Activated T-cell treated with anti-CD3 and anti-CD28 coated beads, Interleukin-2, amount 50 U/mL, for 48 hours (primary cell): ENCODE measurements around the gene KIRREL3.

Experiments used
- DNase-seq, 2 experiments: peaks; one replicate each; pipeline ENCODE4 v3.0.0-alpha.2; 2020

KIRREL3 gene

GRCh38 chr11:126522606-126523005 lies 478.0 kb downstream of the KIRREL3 start:
- no peak for DNase-seq

DNA sequence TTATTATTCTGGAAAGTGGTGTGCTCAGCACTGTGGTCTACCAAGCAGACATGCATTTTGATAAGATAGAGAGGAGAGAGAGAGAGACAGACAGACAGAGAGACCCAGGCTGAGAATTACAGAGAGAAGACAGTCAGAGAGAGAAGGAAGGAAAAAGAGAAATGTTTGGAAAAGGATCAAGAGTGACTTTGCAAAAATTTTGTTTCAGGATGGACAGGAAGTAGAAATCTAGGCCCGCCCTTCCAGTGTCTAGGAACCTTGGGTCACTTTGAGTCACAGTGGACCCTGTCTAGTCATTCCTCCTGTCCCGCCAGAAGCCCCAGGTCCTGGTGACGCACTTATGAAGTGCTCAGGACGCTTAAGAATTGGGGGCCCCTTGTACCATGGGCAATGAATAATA lies 478.4 kb downstream of the KIRREL3 start:
- DNase-seq = no peak

- no peak for DNase-seq
Observed at GRCh38 chr11:126521196-126521595, 479.4 kb downstream of the KIRREL3 start.

DNA sequence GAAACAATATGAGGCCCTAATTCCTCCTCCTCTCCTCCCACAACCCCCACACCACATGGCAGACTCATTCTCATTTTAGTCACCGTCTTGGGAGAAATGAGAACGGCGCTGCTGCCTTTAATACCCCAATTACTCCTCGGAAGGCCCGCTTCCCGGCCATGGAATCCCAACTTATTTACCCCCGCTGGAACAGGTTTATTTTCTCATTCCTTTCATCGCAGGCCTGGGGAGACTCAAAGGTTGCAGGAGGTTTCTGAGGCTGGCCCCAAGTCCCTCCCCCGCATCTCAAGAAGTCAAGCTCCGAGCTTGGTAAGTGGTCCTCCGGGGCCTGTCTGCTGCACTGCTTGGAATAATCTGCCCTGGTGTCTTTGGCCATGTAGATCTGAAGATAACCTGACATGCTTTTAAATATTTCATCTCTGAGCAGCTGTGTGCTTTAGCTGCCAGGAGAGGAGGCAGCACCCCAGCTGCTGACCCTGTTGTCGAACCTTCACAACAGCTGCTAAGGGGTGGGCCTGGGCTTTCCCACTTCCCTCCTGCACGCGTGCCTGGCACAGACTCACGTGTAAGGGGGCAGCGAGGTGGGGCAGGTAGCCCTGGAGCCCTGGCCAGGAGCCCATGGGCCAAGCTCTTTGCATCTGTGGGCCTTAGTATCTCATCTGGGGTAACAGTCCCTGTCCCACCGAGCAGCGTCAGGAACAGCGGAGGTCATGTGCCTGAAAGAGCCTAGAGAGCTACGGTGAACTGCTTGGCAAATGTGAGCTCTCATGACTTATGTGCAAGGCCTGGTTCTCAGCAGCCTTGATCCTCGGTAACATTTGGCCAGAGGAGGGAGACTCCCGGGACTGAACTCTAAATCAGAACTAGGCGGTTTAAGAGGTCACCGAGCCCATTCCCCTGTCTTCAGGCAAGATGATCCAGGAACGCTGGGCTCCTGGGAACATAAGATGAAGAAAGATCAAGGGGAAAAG lies 480.5 kb downstream of the KIRREL3 start:
- DNase-seq = no peak

- no peak for DNase-seq
Observed at GRCh38 chr11:126518972-126519690, 481.4 kb downstream of the KIRREL3 start.

DNA sequence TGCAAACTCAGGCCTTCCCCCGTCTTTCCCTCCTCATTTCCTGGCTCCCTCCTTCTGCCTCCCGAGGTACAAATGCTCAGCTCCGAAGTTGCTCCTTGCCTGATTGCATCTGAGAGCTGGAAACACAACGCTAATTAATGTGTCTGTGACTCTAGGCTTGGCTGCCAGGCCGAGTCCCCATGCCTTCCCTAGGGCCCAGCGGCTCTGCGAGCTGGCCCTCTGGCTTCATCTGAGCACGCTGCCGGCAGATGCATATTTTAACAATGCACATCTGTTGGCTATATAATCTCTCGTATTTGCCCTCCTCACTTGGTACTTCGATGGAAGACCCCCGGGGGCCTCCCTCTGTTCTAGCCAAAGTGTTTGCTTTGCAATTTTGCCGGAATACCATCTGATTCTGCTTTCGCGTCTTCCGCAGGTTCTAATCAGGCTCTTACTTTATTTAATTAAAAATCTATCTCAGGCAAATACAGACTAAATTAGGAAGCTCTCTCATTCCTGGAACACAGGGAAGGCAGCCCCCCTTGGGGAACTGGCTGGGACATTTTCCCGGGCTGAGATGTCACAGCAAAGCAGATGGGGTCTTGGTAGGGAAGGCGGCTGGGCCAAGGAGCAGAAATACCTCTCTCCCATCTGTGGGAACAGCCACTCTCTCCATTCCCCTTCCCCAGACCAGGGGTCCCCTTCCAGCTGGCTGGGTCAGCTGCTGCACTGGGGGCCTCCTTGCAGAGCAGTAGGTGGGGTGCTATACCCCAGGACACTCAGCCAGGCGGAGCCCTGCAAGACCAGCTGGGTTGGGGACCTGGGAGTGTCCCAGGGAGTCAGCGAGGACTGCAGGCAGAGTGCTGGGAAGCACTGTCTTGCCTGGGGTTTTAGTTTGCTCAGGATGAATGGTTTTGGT lies 482.2 kb downstream of the KIRREL3 start:
- no peak for DNase-seq

- no peak for DNase-seq
Observed at GRCh38 chr11:126515501-126515900, 485.1 kb downstream of the KIRREL3 start.

DNA sequence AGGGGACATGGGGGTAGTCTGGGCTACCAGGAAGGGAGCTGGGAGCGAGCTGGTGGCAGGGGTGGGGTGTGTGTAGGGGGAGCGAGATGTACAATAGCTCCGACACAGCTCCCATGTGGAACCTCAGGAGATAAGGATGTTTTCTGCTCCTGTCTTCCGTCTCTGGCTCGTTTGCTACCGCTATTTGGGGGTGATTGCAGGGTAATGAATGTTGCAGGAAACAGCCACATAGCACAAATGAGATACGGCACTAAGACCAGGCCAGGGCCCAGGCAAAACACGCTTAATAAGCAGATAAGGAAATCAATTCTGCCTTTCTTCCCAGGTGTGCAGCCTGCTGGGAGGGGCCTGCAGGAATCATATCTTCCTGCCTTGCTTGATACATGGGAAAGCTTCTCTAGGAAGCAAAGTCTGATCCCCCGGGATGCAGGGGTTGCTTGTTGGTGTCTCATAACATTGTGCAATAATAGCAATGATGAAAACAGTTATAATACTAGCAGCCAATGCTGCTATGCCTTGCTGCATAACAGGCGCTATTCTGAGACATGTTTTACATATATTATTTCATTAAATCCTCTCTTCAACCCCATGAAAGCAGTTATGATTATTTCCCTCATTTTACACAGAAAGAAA lies 486.4 kb downstream of the KIRREL3 start:
- DNase-seq = no peak

- no peak for DNase-seq
Observed at GRCh38 chr11:126512741-126513715, 487.5 kb downstream of the KIRREL3 start.

GRCh38 chr11:126512251-126512650 lies 488.3 kb downstream of the KIRREL3 start:
- DNase-seq = no peak

GRCh38 chr11:126511475-126512115 lies 489.0 kb downstream of the KIRREL3 start:
- DNase-seq = no peak

DNA sequence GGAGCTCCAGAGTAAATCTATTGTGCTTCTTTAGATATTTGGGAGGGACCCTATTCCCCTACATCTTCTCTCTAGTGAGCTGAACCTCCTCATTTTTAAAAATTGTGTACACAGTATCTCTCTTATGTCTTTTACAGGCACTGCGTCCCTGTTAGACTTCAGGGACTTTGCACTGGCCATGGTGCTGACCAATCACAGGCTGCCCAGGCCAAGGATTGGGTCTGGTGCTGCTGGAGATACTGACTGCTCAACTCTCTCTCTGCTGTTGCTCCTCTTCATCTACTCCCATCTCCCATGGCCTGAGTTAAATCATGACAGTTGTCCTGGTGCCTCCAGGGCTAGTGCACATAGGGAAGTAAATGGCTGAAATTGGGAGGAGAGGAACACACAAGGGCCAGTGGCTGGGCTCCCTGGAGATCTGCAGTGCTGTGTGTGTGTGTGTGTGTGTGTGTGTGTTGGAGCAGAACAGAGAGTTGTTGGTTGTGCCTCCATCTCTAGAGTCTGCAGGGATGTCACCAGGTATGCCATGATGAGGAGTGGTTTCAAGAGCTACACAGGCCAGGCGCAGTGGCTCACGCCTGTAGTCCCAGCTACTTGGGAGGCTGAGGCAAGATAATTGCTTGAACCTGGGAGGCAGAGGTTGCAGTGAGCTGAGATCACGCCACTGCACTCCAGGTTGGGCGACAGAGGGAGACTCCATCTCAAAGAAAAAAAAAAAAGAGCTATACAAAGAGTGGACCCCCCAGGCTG lies 489.8 kb downstream of the KIRREL3 start:
- no peak for DNase-seq

DNA sequence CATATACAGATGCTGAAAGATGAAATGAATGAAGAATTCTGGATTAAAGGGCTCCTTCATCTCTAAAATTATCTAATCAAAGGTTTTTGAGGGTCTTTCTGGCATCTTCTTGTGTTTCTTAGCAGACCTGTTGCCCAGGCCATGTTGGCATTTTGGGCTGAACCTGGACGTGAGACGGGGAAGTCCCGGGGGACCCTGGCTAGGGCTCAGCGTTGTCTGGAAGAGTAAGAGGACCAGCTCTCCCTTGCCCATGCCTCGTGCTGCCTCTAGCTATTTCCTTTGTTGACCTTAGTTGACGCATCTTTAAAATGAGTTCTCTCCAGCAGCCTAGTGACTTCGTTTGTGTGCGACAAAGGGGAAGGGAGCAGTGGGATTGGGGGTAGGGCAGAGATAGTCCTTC lies 492.9 kb downstream of the KIRREL3 start:
- DNase-seq = no peak

DNA sequence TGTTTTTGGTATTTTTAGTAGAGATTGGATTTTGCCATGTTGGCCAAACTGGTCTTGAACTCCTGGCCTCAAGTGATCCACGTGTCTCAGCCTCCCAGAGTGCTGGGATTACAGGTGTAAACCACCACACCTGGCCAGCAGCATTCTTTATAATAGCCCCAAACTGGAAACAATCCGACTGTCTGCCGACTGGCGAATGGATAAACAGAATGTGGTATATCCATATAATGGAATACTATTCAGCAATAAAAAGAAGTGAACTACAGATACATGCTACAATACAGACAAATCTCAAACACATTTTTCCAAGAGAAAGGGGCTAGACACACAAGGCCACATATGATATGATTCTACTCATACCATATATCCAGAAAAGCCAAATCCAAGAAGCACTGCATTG lies 493.8 kb downstream of the KIRREL3 start:
- DNase-seq = no peak

DNA sequence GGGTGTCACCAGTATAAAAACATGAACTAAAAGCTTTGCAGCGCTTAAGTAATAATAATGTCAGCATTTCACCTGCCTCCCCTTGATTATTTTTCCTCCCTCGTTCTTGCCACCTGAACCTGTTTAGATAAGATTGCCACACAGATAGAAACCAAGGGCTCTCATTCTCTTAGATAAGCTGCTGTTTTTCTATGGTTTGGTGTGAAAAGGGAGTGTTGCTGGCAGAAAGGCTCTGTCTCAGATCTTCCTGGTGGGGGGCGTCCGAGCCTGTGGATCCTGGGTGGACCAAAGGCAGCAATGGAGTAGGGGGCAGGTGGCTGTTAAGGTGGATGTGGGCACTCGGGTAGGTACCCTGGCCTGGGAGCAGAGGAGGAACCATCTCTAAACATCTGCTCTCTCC lies 497.6 kb downstream of the KIRREL3 start:
- DNase-seq = no peak

DNA sequence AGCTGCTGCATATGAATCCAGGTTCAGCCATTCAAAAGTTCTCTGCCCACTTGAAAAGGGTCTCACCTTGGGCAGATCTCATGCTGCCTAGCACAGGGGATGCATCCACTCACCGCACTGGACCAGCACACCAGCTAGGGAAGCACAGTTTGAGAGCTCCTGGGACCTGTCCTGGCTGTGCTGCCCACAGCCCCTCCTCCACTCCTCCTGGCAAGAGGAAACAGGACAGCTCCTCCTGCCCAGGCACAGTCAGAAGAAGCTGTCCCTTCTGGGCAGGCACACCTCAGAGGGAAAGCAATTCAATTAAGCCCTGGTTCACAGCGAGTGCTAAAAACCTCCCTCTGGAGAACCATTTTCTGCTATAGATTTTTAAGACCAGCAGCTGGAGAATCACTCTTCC lies 498.4 kb downstream of the KIRREL3 start:
- no peak for DNase-seq

DNA sequence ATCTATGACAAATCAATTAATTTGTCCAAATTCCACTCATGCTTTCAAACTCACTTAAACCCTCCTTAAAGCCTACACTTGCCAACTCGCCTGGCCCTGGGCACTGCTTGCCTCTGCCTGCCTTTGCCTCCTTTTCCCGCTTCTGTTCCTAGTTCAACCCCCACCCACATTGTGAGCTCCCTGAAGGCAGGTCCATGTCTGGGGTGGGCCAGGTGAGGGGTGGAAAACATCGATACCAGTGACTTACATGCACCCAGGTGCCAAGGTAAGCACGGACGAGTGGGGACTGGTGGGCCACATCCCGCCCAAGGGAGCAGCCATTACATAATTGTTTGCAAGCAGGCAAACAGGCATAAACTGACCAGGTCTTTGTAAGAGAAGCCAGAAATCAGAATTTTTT lies 498.9 kb downstream of the KIRREL3 start:
- no peak for DNase-seq

GRCh38 chr11:126500981-126501380 lies 499.6 kb downstream of the KIRREL3 start:
- no peak for DNase-seq

- DNase-seq = no peak
Observed at GRCh38 chr11:126499131-126499752, 501.3 kb downstream of the KIRREL3 start.
